Psoas muscle (tissue), 8 donors: ENCODE measurements around the gene SCNM1. TPM values are rescaled to one million over a fixed set of nuclear protein-coding genes. Genes with fewer than 3 reads are reported as not detected.

Source experiments
- ATAC-seq, 4 donors: fragments of 200-7000 bp; cut with Tn5 transposase; one replicate each; pipeline ENCODE4 v1.9.1; 2020; ENCODE audit warnings: moderate library complexity in 3 of 4, mild to moderate bottlenecking in 2 of 4
- DNase-seq, 2 donors: peaks; one replicate each; pipeline ENCODE4 v3.0.0-alpha.2; 2020
- H3K27ac ChIP-seq: fragments of 200-600 bp; one replicate; pipeline ENCODE4 v1.8.0; 2022
- H3K27me3 ChIP-seq, 3 donors: fragments of 200-600 bp in 1 of 3; one replicate each; pipeline versions ENCODE4 v1.6.1 to v1.8.0; 2013 to 2022; ENCODE audit warnings: low read length in 2 of 3, mild to moderate bottlenecking in 2 of 3, moderate library complexity in 1 of 3; ENCODE audit not compliant: insufficient read depth in 3 of 3
- H3K36me3 ChIP-seq, 2 donors: fragments of 200-600 bp in 1 of 2; one replicate each; pipeline versions ENCODE4 v1.6.1 to v1.8.0; 2013 to 2022; ENCODE audit warnings: low read depth in 1 of 2, mild to moderate bottlenecking in 1 of 2, moderate library complexity in 1 of 2; ENCODE audit not compliant: insufficient read depth in 1 of 2
- H3K4me1 ChIP-seq: fragments of 200-600 bp; one replicate; pipeline ENCODE4 v1.8.0; 2022
- H3K4me3 ChIP-seq: fragments of 200-600 bp; one replicate; pipeline ENCODE4 v1.8.0; 2022; ENCODE audit warnings: mild to moderate bottlenecking
- H3K9me3 ChIP-seq: fragments of 200-600 bp; one replicate; pipeline ENCODE4 v1.8.0; 2022
- WGBS, 3 donors: extraction: QIAGEN DNeasy Blood & Tissue Kit; methylation state at CpG; one replicate each; pipeline versions ENCODE4 v1.1.6 to v1.1.7; 2013; 5-methylcytosine and 5-hydroxymethylcytosine counted together
- intact Hi-C, 2 donors: fragments of 100-400 bp; cut with DNase I; formaldehyde crosslinking; loops; one replicate each; pipeline versions ENCODE4 v1.11.0 to v1.14.2; 2022
- polyA plus RNA-seq, 3 donors: library from polyadenylated mRNA; stranded (reverse); fragments of 200-250 nt; gene quantifications; one replicate each; pipeline ENCODE4 v1.2.3, GENCODE V29; 2013
- total RNA-seq, 4 donors: library from RNA; stranded (reverse); fragmentation: NEBNext Ultra II Directional in 2 of 4; extraction: Animal tissue kit (Norgen Biotek cat#: 25700) in 2 of 4; gene quantifications; one replicate each; pipeline versions ENCODE4 v1.2.1 to v1.2.4, GENCODE V29; 2021 to 2023
- TF ChIP-seq, protein P1 (sequence below): fragments of 200-600 bp; IDR thresholded peaks from one replicate; pipeline ENCODE4 v1.8.0; 2022; ENCODE audit warnings: antibody characterized with exemption
- donor health status: healthy with polysubstance abuse.
- donor health status: DM: no; HTN: no; CAD: no; lungs with moderate emphysema.
- donor health status: Bipolar disorder and iron deficiency.
- donor health status: healthy.
- donor health status: DM: yes; HTN: yes; CAD: no.
- donor health status: DM: no; HTN: no; CAD: no.
- donor health status: DM: no; HTN: no; CAD: no.
- donor health status: DM: yes; HTN: yes; CAD: no.

Gene SCNM1
- total and polyA plus RNA-seq, 7 donors, result 23.6 to 78.7 (median 47.9) TPM

DNA sequence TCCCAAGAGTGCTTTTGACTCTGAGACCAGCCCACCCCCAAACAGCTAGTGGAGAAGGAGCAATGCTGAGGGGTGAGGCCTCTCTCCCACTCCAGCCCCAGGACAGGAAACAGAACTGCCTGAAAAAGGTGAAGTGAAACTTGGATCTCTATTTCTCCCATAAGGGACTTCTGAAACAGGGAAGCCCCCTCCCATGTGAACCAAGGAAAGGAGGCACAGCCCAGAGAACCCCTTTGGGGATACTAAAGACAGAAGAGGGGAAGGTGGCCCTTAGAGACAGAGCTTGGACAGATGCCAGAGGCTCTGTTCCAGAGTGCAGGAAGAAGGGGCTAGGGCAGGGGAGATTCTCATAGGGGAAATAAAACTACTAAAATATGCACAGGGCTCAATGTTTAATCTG lies 6.6 kb upstream of the SCNM1 start:
- H3K36me3 ChIP-seq, result peaks cover 6 to 44% of the 10 kb centered on the region in 2 donors
- no peaks in the 10 kb centered on the region for H3K27me3 ChIP-seq
- DNase-seq (no peak), ATAC-seq (no peak)
- peak overlapping the region; percentile 32 for H3K27ac ChIP-seq
- TF ChIP-seq, protein P1, sequence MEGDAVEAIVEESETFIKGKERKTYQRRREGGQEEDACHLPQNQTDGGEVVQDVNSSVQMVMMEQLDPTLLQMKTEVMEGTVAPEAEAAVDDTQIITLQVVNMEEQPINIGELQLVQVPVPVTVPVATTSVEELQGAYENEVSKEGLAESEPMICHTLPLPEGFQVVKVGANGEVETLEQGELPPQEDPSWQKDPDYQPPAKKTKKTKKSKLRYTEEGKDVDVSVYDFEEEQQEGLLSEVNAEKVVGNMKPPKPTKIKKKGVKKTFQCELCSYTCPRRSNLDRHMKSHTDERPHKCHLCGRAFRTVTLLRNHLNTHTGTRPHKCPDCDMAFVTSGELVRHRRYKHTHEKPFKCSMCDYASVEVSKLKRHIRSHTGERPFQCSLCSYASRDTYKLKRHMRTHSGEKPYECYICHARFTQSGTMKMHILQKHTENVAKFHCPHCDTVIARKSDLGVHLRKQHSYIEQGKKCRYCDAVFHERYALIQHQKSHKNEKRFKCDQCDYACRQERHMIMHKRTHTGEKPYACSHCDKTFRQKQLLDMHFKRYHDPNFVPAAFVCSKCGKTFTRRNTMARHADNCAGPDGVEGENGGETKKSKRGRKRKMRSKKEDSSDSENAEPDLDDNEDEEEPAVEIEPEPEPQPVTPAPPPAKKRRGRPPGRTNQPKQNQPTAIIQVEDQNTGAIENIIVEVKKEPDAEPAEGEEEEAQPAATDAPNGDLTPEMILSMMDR, result no peak
- H3K4me3 ChIP-seq, result no peak overlapping the region
- intact Hi-C loops, result loop anchor here (5.0 kb wide), 1 partner anchor 132 kb away; no protein-coding TSS in a partner anchor
- peaks cover 5% of the 10 kb centered on the region for H3K4me1 ChIP-seq
- H3K9me3 ChIP-seq, result no peaks in the 10 kb centered on the region

DNA sequence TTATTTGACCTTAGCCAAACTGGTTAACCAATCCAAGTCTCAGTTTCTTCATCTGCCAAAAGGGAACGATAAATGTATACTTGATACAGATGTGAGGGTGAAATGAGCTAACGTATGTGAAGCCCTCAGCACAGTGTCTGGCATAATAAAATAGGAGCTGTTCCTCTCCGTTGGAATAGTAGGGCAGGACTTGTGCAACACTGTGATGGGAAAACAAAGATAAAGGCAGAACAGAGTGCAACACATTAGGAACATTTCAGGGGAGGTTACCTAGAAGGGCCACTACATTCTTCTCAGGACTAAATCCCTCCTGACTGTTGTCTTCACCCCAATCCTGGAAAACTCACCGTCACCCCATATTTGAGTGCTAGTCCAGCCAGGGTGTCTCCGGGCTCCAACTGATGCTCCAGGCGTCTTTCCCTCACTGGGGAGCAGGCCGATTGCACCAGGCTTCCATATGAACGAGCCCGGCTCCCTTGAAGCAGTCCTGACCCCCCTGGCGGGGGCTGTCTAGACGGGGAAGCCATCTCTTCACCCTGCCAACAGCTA lies 1.1 kb upstream of the SCNM1 start:
- intact Hi-C loops, result no loop called here
- H3K36me3 ChIP-seq, result peaks cover 6 to 42% of the 10 kb centered on the region in 2 donors
- DNase-seq, result no peak

DNA sequence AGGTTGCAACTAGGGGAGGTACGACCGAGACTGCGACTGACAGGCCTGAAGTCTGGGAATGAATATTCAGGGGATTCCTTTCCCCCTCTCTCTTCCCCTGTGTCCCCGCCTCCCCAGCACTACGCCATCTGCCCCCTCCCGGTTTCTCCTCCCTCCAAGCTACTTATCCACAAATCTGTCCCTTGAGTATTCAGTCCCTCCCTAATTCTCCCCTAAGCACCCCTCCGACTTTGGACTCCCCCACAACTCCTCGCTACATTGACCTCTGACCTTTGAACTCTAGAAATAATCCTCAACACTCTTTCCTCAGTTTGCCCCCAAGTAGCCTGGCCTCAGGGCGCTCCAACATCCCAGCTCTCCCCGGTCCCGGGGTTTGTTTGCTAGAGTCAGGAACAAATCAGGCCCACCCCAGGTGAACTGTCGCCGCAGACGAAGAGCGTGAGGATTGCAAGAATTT lies 635 bp upstream of the SCNM1 start:
- Histone ChIP-seq H3K36me3 (peaks cover 5 to 41% of the 10 kb centered on the region in 2 donors), H3K9me3 (no peaks in the 10 kb centered on the region), H3K27ac (peak overlapping the region; percentile 92), H3K4me1 (peaks cover 42% of the 10 kb centered on the region), H3K27me3 (no peaks in the 10 kb centered on the region), H3K4me3 (peak overlapping the region; percentile 80)
- DNase-seq (peak; percentile 52 to 79), ATAC-seq (peak; percentile 11 to 29 (median 18))
- WGBS, 3 donors, result 2 to 3% (median 3%) methylated on average over 14 to 15 of the region's 15 CpGs
- TF ChIP-seq, protein P1, result no peak
- intact Hi-C loops, result no loop called here

More for the DNA sequence above, 1.1 kb upstream of the SCNM1 start:
- Histone ChIP-seq H3K4me1 (peaks cover 37% of the 10 kb centered on the region), H3K4me3 (peak overlapping the region; percentile 80), H3K27me3 (no peaks in the 10 kb centered on the region), H3K9me3 (no peaks in the 10 kb centered on the region), H3K27ac (peak overlapping the region; percentile 92)
- peak in 3 of 4 donors; percentile 12 to 30 (median 18) for ATAC-seq
- 11 to 18% (median 12%) methylated on average over 11 of the region's 11 CpGs for WGBS, 3 donors
- TF ChIP-seq, protein P1, result no peak

DNA sequence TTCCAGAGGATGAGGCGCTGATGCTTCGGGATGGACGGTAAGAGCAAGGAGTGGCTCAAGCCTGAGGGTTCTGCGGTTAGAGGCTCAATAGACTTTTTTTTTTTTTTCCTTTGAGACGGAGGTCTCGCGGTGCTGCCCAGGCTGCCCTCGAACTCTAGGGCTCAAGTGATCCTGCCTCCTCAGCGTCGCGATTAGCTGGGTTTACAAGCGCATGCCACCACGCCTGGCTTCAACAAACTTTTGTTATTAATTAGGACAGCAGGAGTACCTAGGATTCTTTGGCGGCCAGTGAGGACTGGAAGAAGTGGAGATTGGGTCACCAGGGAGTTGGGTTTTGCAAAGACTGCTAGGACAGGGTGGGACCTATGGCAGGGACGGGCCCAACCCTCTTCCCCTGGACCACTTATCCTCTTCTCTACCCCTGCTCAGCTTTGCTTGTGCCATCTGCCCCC lies 587 bp downstream of the SCNM1 start:
- Histone ChIP-seq H3K4me3 (peak overlapping the region; percentile 80), H3K9me3 (no peaks in the 10 kb centered on the region), H3K36me3 (peaks cover 3 to 44% of the 10 kb centered on the region in 2 donors), H3K27ac (peak overlapping the region; percentile 92), H3K27me3 (no peaks in the 10 kb centered on the region), H3K4me1 (peaks cover 54% of the 10 kb centered on the region)
- WGBS, 3 donors, result 0 to 3% (median 2%) methylated on average over 15 of the region's 15 CpGs
- peak in 3 of 4 donors; percentile 0 to 8 (median 7) for ATAC-seq
- TF ChIP-seq, protein P1, result no peak
- intact Hi-C loops, result no loop called here
- no peak for DNase-seq
